ENCODE data around the gene CEACAM8.
A peak's percentile ranks its signal among the peaks of the same experiment; 100 is the strongest.
"Not testable (repeated sequence)": the region's sequence is repeated elsewhere in the genome, so short reads cannot be mapped to it uniquely, and the experiment has no call there.

Gene CEACAM8

GRCh38 chr19:42594617-42595489 is at the start of gene CEACAM8:
CEACAM8 (minus strand) TSS chr19:42594924; CDS start chr19:42594828, 96 bp downstream.
- no peak for DNase-seq (ENCODE audit: low read depth in 2 of 2, low spot score in 1 of 2)

- DNase-seq (ENCODE audit: low read depth in 2 of 2, low spot score in 1 of 2), result not testable (repeated sequence)
Observed at GRCh38 chr19:42639324-42640092, 44.8 kb upstream of the CEACAM8 start.

- DNase-seq (ENCODE audit: low read depth in 2 of 2, low spot score in 1 of 2), result no peak
Observed at GRCh38 chr19:42635233-42635539, 40.5 kb upstream of the CEACAM8 start.

GRCh38 chr19:42634409-42635232 is 39.9 kb upstream of the CEACAM8 start:
- DNase-seq (ENCODE audit: low read depth in 2 of 2, low spot score in 1 of 2), result no peak

GRCh38 chr19:42629191-42629590 is 34.5 kb upstream of the CEACAM8 start:
- DNase-seq (ENCODE audit: low read depth in 2 of 2, low spot score in 1 of 2), result no peak

GRCh38 chr19:42628411-42629140 is 33.9 kb upstream of the CEACAM8 start:
- no peak for DNase-seq (ENCODE audit: low read depth in 2 of 2, low spot score in 1 of 2)

- DNase-seq (ENCODE audit: low read depth in 2 of 2, low spot score in 1 of 2), result no peak
Observed at GRCh38 chr19:42627916-42628315, 33.2 kb upstream of the CEACAM8 start.

- DNase-seq (ENCODE audit: low read depth in 2 of 2, low spot score in 1 of 2), result no peak
Observed at GRCh38 chr19:42626181-42626580, 31.5 kb upstream of the CEACAM8 start.

- DNase-seq (ENCODE audit: low read depth in 2 of 2, low spot score in 1 of 2), result no peak
Observed at GRCh38 chr19:42619271-42619670, 24.5 kb upstream of the CEACAM8 start.

- DNase-seq (ENCODE audit: low read depth in 2 of 2, low spot score in 1 of 2), result no peak
Observed at GRCh38 chr19:42613666-42614065, 18.9 kb upstream of the CEACAM8 start.

GRCh38 chr19:42610401-42610915 is 15.7 kb upstream of the CEACAM8 start:
- not testable (repeated sequence) for DNase-seq (ENCODE audit: low read depth in 2 of 2, low spot score in 1 of 2)

- DNase-seq (ENCODE audit: low read depth in 2 of 2, low spot score in 1 of 2), result peak in 1 of 2 donors; percentile 10
Observed at GRCh38 chr19:42606660-42607351, 12.1 kb upstream of the CEACAM8 start.

- no peak for DNase-seq (ENCODE audit: low read depth in 2 of 2, low spot score in 1 of 2)
Observed at GRCh38 chr19:42601811-42602443, 7.2 kb upstream of the CEACAM8 start.

- peak in 1 of 2 donors; percentile 3 for DNase-seq (ENCODE audit: low read depth in 2 of 2, low spot score in 1 of 2)
Observed at GRCh38 chr19:42596391-42597072, 1.8 kb upstream of the CEACAM8 start.

GRCh38 chr19:42595550-42596172 is 937 bp upstream of the CEACAM8 start:
- DNase-seq (ENCODE audit: low read depth in 2 of 2, low spot score in 1 of 2), result no peak

- DNase-seq (ENCODE audit: low read depth in 2 of 2, low spot score in 1 of 2), result no peak
Observed at GRCh38 chr19:42589792-42590191, 4.9 kb downstream of the CEACAM8 start.

GRCh38 chr19:42584466-42584865 is 10.3 kb downstream of the CEACAM8 start:
- DNase-seq (ENCODE audit: low read depth in 2 of 2, low spot score in 1 of 2), result no peak

GRCh38 chr19:42577016-42577415 is 17.7 kb downstream of the CEACAM8 start:
- no peak for DNase-seq (ENCODE audit: low read depth in 2 of 2, low spot score in 1 of 2)
